Naive thymus-derived CD4-positive, alpha-beta T cell (primary cell): Measurements from ENCODE around the gene RAB29. TPM values are rescaled to one million over a fixed set of nuclear protein-coding genes. Genes with fewer than 3 reads are reported as not detected.

Experiments
- ATAC-seq: fragments of 150-1000 bp; cut with Tn5 transposase; 2 replicates; pipeline ENCODE4 v1.10.0; 2021; ENCODE audit warnings: mild to moderate bottlenecking, moderate library complexity
- CTCF ChIA-PET: fragments of 350-600 bp; sonication (Branson Sonifier 250); formaldehyde crosslinking; loops from one replicate; lab custom pipeline; 2021; ENCODE audit warnings: antibody characterized with exemption; lab: Charles Lee
- POLR2A ChIA-PET: fragments of 350-600 bp; sonication (Branson Sonifier 250); formaldehyde crosslinking; loops from one replicate; lab custom pipeline; 2021; ENCODE audit warnings: antibody characterized with exemption, inconsistent platforms; lab: Charles Lee
- DNase-seq, 9 donors: peaks; one replicate each; pipeline versions ENCODE4 v3.0.0 to v3.0.0-alpha.2; 2020 to 2022; ENCODE audit warnings: mixed read lengths in 1 of 9
- H3K27ac ChIP-seq: one replicate; pipeline ENCODE4 v1.7.0; 2013; ENCODE audit warnings: mild to moderate bottlenecking, low read depth, low read length, moderate library complexity
- H3K27me3 ChIP-seq, 2 donors: one replicate each; pipeline ENCODE4 v1.7.0; 2013; ENCODE audit warnings: low read length in 2 of 2, mild to moderate bottlenecking in 2 of 2, moderate library complexity in 2 of 2; ENCODE audit not compliant: control insufficient read depth in 2 of 2, insufficient read depth in 2 of 2
- H3K36me3 ChIP-seq, 3 experiments: 1 replicate in 2 of 3; 2 replicates in 1 of 3; pipeline ENCODE4 v1.7.0; 2013; ENCODE audit warnings: low read length in 3 of 3, mild to moderate bottlenecking in 3 of 3, moderate library complexity in 1 of 3; ENCODE audit not compliant: insufficient read depth in 3 of 3, control insufficient read depth in 2 of 3
- H3K4me1 ChIP-seq, 2 donors: one replicate each; pipeline ENCODE4 v1.7.0; 2013; ENCODE audit warnings: low read length in 2 of 2, mild to moderate bottlenecking in 2 of 2, moderate library complexity in 1 of 2; ENCODE audit not compliant: control insufficient read depth in 2 of 2, insufficient read depth in 2 of 2
- H3K4me3 ChIP-seq: 2 replicates; pipeline ENCODE4 v1.7.0; 2013; ENCODE audit warnings: mild to moderate bottlenecking, low read length
- H3K9me3 ChIP-seq, 3 experiments: 1 replicate in 2 of 3; 2 replicates in 1 of 3; pipeline ENCODE4 v1.7.0; 2013; ENCODE audit warnings: low read length in 3 of 3; ENCODE audit not compliant: control insufficient read depth in 2 of 3
- H3K27ac Mint-ChIP-seq, 9 donors: one replicate each; pipeline ENCODE4 v1.8.0; 2020 to 2022; ENCODE audit warnings: mixed read lengths in 9 of 9, mild to moderate bottlenecking in 8 of 9, moderate library complexity in 5 of 9, inconsistent platforms in 2 of 9
- H3K27me3 Mint-ChIP-seq, 5 donors: one replicate each; pipeline ENCODE4 v1.8.0; 2021 to 2022; ENCODE audit warnings: mixed read lengths in 5 of 5, mild to moderate bottlenecking in 1 of 5
- H3K36me3 Mint-ChIP-seq, 5 donors: one replicate each; pipeline ENCODE4 v1.8.0; 2020 to 2022; ENCODE audit warnings: mixed read lengths in 5 of 5, mild to moderate bottlenecking in 3 of 5, inconsistent platforms in 1 of 5
- H3K4me1 Mint-ChIP-seq, 7 donors: one replicate each; pipeline ENCODE4 v1.8.0; 2020 to 2022; ENCODE audit warnings: mixed read lengths in 7 of 7, mild to moderate bottlenecking in 3 of 7, inconsistent platforms in 1 of 7
- H3K4me3 Mint-ChIP-seq, 10 donors: one replicate each; pipeline ENCODE4 v1.8.0; 2020 to 2022; ENCODE audit warnings: mild to moderate bottlenecking in 10 of 10, mixed read lengths in 10 of 10, moderate library complexity in 6 of 10, inconsistent platforms in 2 of 10
- H3K9me3 Mint-ChIP-seq, 11 donors: one replicate each; pipeline ENCODE4 v1.8.0; 2020 to 2022; ENCODE audit warnings: mixed read lengths in 11 of 11, mild to moderate bottlenecking in 4 of 11, inconsistent platforms in 1 of 11, moderate library complexity in 1 of 11
- intact Hi-C, 2 donors: fragments of 100-400 bp; cut with micrococcal nuclease; formaldehyde crosslinking; loops; one replicate each; pipeline ENCODE4 v1.15.1; 2023
- polyA plus RNA-seq, 2 donors: library from polyadenylated mRNA; unstranded; fragments of 300-500 nt; fragmentation: Illumina TruSeq; gene quantifications; one replicate each; pipeline ENCODE4 v1.2.3, GENCODE V29; 2021
- total RNA-seq, 6 experiments: library from RNA in 5 of 6; stranded (reverse) in 5 of 6; gene quantifications; 1 replicate in 5 of 6; 2 replicates in 1 of 6; pipeline ENCODE4 v1.2.3 and lab custom pipeline; 2021 to 2026

Gene RAB29
- total and polyA plus RNA-seq, 7 experiments from 2014 or later = 23.9 to 76.6 (median 48.1) TPM

DNA sequence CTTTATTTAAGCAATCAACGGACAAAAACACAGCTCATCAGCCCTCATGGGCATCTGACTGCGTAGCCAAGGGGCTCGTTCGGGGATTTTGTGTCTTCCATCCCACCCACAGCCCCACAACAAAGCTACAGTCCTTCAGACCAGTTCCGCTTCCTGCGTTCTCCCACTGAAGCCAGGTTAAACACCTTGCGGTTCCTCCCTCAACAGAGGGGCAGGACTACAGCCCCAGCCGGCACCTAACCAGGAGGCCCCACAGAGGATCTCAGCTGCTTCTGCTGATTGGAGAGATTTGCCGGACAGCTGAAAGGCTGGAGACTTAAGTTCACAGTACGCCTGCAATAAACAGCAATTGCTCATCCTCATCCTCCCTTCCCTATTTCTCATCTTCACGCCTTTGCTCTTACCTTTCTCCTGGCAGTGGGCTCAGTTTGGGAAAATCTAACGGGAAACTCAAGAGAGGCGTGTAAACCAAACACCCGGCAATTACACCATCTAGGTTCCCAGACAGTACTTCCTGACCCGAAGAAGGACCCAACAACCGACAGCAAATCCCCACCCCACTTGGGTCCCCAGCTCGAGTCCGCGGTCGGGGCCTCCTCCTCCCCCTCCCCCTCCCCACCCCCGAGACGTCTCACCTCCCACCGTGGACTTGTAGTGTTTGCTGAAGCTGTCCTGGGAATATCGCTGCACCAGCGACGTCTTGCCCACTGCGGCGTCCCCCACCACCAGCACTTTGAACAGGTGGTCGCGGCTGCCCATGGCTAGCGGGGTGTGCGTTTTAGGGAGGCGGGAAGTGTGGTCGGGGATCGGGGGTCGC, 876 bp downstream of the RAB29 start:
- intact Hi-C loops = loop anchor here (1.0 to 10.0 kb wide), 13 partner anchors 24 to 650 kb away; partner anchors contain the start of genes NUCKS1 (in 2 of the 2), PM20D1 (in 2 of the 2), SLC41A1 (in 2 of the 2) and SLC45A3 (in 2 of the 2)
- Histone ChIP-seq H3K27me3 (no peaks in the 10 kb centered on the region), H3K4me1 (peaks cover 17 to 24% of the 10 kb centered on the region in 2 donors), H3K36me3 (peaks cover 6 to 19% (median 14%) of the 10 kb centered on the region in 3 experiments), H3K27ac (peak overlapping the region; percentile 98), H3K9me3 (no peaks in the 10 kb centered on the region), H3K4me3 (peak overlapping the region; percentile 81)
- peak; percentile 15 for ATAC-seq
- CTCF ChIA-PET = interaction anchor here (0.7 to 4.2 kb wide), 9 partner anchors 24 to 203 kb away, joined by 3 to 23 read pairs (median 4); partner anchors contain the start of gene NUCKS1
- POLR2A ChIA-PET = interaction anchor here (0.6 to 6.9 kb wide), 19 partner anchors 9 to 982 kb away, joined by 3 to 85 read pairs (median 5); partner anchors contain the start of genes ELK4, NUCKS1, PM20D1 and SLC41A1
- Mint-ChIP-seq H3K4me1 (peaks cover 33 to 71% (median 63%) of the 10 kb centered on the region in 7 donors), H3K36me3 (peaks cover 0 to 17% (median 9%) of the 10 kb centered on the region in 5 donors), H3K27me3 (peaks cover 0 to 2% (median 0%) of the 10 kb centered on the region in 5 donors), H3K27ac (peak overlapping the region; percentile 96 to 100 (median 98)), H3K9me3 (peaks cover 0 to 2% (median 0%) of the 10 kb centered on the region in 11 donors), H3K4me3 (peak overlapping the region; percentile 88 to 100 (median 96))
- peak in 8 of 9 donors; percentile 20 to 54 (median 24) for DNase-seq

DNA sequence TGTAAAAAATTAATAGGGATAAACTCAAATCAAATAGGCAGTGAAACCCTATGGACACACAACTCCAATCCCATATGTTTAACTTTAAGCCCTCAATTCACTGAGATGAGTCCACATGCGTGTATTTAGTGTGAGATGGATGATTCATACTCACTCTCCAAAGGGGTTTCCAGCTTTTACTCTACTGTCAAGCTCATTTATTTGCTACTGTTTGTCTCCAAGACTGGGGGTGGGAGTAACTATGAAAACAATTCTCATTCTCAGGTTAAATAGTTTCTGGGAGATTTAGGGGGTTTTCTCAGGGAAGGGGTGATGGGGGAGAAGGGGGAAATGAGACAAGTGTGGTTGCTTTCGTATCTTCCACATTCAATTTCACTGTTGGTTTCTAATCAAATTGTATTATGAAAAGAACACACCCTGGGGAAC, 2.7 kb downstream of the RAB29 start:
- intact Hi-C loops = loop anchor here (5.0 to 10.0 kb wide), 4 partner anchors 40 to 648 kb away; partner anchors contain the start of gene RBBP5 (in 1 of the 2)
- Mint-ChIP-seq H3K27me3 (peaks cover 0 to under 1% (median 0%) of the 10 kb centered on the region in 5 donors), H3K27ac (peak overlapping the region; percentile 7 to 99 (median 96)), H3K9me3 (peaks cover 0 to 2% (median 0%) of the 10 kb centered on the region in 11 donors), H3K36me3 (peaks cover 0 to 26% (median 17%) of the 10 kb centered on the region in 5 donors), H3K4me3 (peak overlapping the region; percentile 19 to 100 (median 93)), H3K4me1 (peaks cover 30 to 66% (median 63%) of the 10 kb centered on the region in 7 donors)
- Histone ChIP-seq H3K27me3 (no peaks in the 10 kb centered on the region), H3K4me1 (peaks cover 17 to 24% of the 10 kb centered on the region in 2 donors), H3K27ac (peak overlapping the region; percentile 98), H3K4me3 (no peak overlapping the region), H3K9me3 (no peaks in the 10 kb centered on the region), H3K36me3 (peaks cover 12 to 31% (median 16%) of the 10 kb centered on the region in 3 experiments)
- DNase-seq (peak in 1 of 9 donors; percentile 23), ATAC-seq (no peak)
- ChIA-PET POLR2A (interaction anchor here (0.9 to 6.9 kb wide), 8 partner anchors 10 to 488 kb away, joined by 3 to 85 read pairs (median 8); partner anchors contain the start of genes ELK4 and NUCKS1), CTCF (interaction anchor here (0.6 to 2.0 kb wide), 6 partner anchors 10 to 1319 kb away, joined by 3 to 11 read pairs (median 4); partner anchors contain the start of gene NUCKS1)

DNA sequence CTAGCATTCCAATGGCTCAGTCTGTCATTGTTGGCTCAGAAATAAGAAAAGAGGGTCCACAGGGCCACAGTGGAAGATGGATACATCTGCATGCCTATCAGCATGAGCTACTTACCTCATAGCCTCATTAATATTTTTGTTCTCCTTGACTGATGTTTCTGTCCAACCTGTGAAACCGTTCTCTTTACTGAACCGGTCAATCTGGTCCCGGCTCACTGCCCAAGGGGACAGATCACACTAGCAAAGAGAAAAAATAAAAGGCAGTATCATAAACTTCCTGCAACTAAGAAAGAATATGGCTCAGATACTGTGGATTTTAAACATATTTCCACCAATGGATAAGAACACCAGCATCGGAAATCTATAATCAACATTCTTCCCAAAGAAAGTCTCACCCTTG, 4.7 kb downstream of the RAB29 start:
- Mint-ChIP-seq H3K27me3 (no peaks in the 10 kb centered on the region), H3K4me3 (peak overlapping the region in 5 of 10 donors; percentile 29 to 97 (median 91)), H3K36me3 (peaks cover 0 to 32% (median 22%) of the 10 kb centered on the region in 5 donors), H3K9me3 (peaks cover 0 to 2% (median 0%) of the 10 kb centered on the region in 11 donors), H3K4me1 (peaks cover 27 to 58% (median 54%) of the 10 kb centered on the region in 7 donors), H3K27ac (peak overlapping the region; percentile 33 to 99 (median 96))
- Histone ChIP-seq H3K27me3 (no peaks in the 10 kb centered on the region), H3K4me3 (no peak overlapping the region), H3K9me3 (no peaks in the 10 kb centered on the region), H3K4me1 (peaks cover 9 to 21% of the 10 kb centered on the region in 2 donors), H3K27ac (no peak overlapping the region), H3K36me3 (peaks cover 12 to 31% (median 16%) of the 10 kb centered on the region in 3 experiments)
- ChIA-PET POLR2A (interaction anchor here (0.7 to 6.9 kb wide), 4 partner anchors 11 to 78 kb away, joined by 3 to 85 read pairs (median 6); partner anchors contain the start of gene NUCKS1), CTCF (no interaction called here)
- intact Hi-C loops = loop anchor here (1.0 to 10.0 kb wide), 6 partner anchors 38 to 646 kb away; partner anchors contain the start of gene RBBP5 (in 1 of the 2)
- ATAC-seq = no peak
- no peak for DNase-seq

DNA sequence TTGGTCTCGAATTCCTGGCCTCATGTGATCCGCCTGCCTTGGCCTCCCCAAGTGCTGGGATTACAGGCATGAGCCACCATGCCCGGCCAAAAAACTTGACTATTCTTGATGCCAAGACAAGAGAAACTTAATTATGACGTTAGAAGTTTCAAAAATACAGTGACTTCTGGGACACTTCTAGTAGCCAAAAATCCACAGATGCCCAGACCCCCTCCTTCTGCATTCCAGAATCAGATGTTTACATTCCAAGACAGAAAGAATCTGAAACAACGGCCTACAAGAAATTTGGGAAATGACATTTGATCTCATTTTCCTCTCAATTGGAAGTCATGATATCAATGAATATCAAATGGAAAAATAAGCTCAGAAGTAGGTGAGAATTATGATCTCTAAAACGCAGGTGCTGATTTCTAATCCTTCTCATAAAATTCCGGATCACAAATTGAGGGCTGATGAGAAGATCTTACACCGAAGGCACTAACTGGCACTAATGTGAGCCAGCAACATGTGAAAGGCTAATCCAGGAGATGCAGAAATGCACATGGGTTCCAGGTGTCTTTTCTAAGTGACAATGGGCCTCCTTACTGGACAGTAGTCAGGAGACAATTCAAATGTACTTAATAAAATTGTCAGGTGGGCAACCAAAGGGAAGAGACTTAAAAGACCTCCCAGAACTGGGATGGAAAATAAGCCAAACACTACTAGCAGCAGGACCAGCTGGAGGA, 5.5 kb downstream of the RAB29 start:
- peaks cover 0 to 2% (median 0%) of the 10 kb centered on the region in 11 donors for H3K9me3 Mint-ChIP-seq
- DNase-seq (no peak), ATAC-seq (no peak)
- intact Hi-C loops = loop anchor here (5.0 to 10.0 kb wide), 4 partner anchors 38 to 645 kb away; partner anchors contain the start of gene RBBP5 (in 1 of the 2)
- ChIA-PET CTCF (no interaction called here), POLR2A (interaction anchor here (0.9 to 6.9 kb wide), 4 partner anchors 14 to 79 kb away, joined by 3 to 85 read pairs (median 5); partner anchors contain the start of gene NUCKS1)
- peaks cover 23 to 53% (median 49%) of the 10 kb centered on the region in 7 donors for H3K4me1 Mint-ChIP-seq
- no peak overlapping the region for H3K4me3 Mint-ChIP-seq
- Histone ChIP-seq H3K36me3 (peaks cover 12 to 27% (median 16%) of the 10 kb centered on the region in 3 experiments), H3K9me3 (no peaks in the 10 kb centered on the region), H3K27me3 (no peaks in the 10 kb centered on the region), H3K27ac (no peak overlapping the region), H3K4me3 (no peak overlapping the region), H3K4me1 (peaks cover 7 to 19% of the 10 kb centered on the region in 2 donors)
- H3K27ac Mint-ChIP-seq = peak overlapping the region in 3 of 9 donors; percentile 56 to 96 (median 65)
- H3K27me3 Mint-ChIP-seq = no peaks in the 10 kb centered on the region
- H3K36me3 Mint-ChIP-seq = peaks cover 0 to 29% (median 22%) of the 10 kb centered on the region in 5 donors

DNA sequence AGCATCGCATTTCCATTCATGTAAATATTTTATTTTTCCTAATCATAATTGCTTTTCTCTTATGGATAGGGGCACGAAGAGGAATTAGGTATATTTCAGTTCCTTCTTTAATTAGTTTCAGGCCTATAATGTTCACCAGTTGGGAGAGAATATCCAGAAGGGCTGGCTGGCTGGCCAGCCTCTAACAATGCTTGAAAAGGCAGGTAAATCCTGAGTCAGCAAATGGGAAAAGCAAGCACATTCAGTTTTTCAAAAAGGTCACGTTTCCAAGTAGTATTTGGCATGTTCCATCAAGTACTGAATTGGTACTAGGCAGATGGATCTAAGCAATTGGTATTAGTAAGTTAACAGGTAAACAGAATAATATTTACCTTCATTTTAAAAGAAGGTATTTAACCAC, 8.0 kb downstream of the RAB29 start:
- Histone ChIP-seq H3K9me3 (no peaks in the 10 kb centered on the region), H3K27me3 (no peaks in the 10 kb centered on the region), H3K36me3 (peaks cover 12 to 26% (median 16%) of the 10 kb centered on the region in 3 experiments), H3K4me3 (no peak overlapping the region), H3K4me1 (peaks cover 3 to 15% of the 10 kb centered on the region in 2 donors), H3K27ac (no peak overlapping the region)
- intact Hi-C loops = no loop called here
- H3K9me3 Mint-ChIP-seq = peaks cover 0 to 2% (median 0%) of the 10 kb centered on the region in 11 donors
- no peak for DNase-seq
- CTCF ChIA-PET = no interaction called here
- no peaks in the 10 kb centered on the region for H3K27me3 Mint-ChIP-seq
- peak overlapping the region in 1 of 9 donors; percentile 48 for H3K27ac Mint-ChIP-seq
- POLR2A ChIA-PET = interaction anchor here (1.6 kb wide), 1 partner anchor 10 kb away, joined by 6 read pairs; no protein-coding TSS in a partner anchor
- ATAC-seq = no peak
- peaks cover 12 to 30% (median 25%) of the 10 kb centered on the region in 7 donors for H3K4me1 Mint-ChIP-seq
- peaks cover 0 to 30% (median 22%) of the 10 kb centered on the region in 5 donors for H3K36me3 Mint-ChIP-seq
- no peak overlapping the region for H3K4me3 Mint-ChIP-seq
